DOHH2 (cell line): ENCODE measurements around the gene PTGFRN.

Experiments
- H3F3A ChIP-seq: fragments of 200-600 bp; sonication (generic), shearing (Covaris generic); 2 replicates; pipeline ENCODE4 v1.6.0; 2016; ENCODE audit warnings: antibody characterized with exemption, mild to moderate bottlenecking; ENCODE audit not compliant: control insufficient read depth, insufficient read depth
- H3K27ac ChIP-seq: fragments of 200-600 bp; sonication (generic); 2 replicates; pipeline ENCODE4 v1.5.1; 2014; ENCODE audit warnings: low read depth, mild to moderate bottlenecking, low read length, moderate library complexity
- H3K27me3 ChIP-seq: fragments of 200-600 bp; sonication (generic); 2 replicates; pipeline ENCODE4 v1.6.1; 2014; ENCODE audit warnings: mild to moderate bottlenecking, low read length, mixed read lengths; ENCODE audit not compliant: control insufficient read depth
- H3K36me3 ChIP-seq: fragments of 200-600 bp; sonication (generic); 2 replicates; pipeline ENCODE4 v1.6.1; 2014; ENCODE audit warnings: mild to moderate bottlenecking, low read length, moderate library complexity, mixed read lengths; ENCODE audit not compliant: control insufficient read depth
- H3K4me1 ChIP-seq: fragments of 200-600 bp; sonication (generic); 2 replicates; pipeline ENCODE4 v1.6.1; 2014; ENCODE audit warnings: mild to moderate bottlenecking, low read length, mixed read lengths; ENCODE audit not compliant: control insufficient read depth
- H3K4me2 ChIP-seq: fragments of 200-600 bp; sonication (generic); 2 replicates; pipeline ENCODE4 v1.6.0; 2014; ENCODE audit warnings: mild to moderate bottlenecking, low read length, moderate library complexity
- H3K4me3 ChIP-seq: fragments of 200-600 bp; sonication (generic); 2 replicates; pipeline ENCODE4 v1.5.1; 2014; ENCODE audit warnings: mild to moderate bottlenecking, low read length, mixed read lengths
- H3K79me2 ChIP-seq: fragments of 200-600 bp; sonication (generic); 2 replicates; pipeline ENCODE4 v1.6.1; 2014; ENCODE audit warnings: mild to moderate bottlenecking, low read length, mixed read lengths; ENCODE audit not compliant: control insufficient read depth
- H3K9me2 ChIP-seq: fragments of 200-600 bp; sonication (generic); replicated peaks from 2 replicates; pipeline ENCODE4 v1.6.1; 2014; ENCODE audit warnings: mild to moderate bottlenecking, low read length, mixed read lengths; ENCODE audit not compliant: control insufficient read depth
- H3K9me3 ChIP-seq: fragments of 200-600 bp; sonication (generic); 2 replicates; pipeline ENCODE4 v1.6.1; 2014; ENCODE audit warnings: antibody characterized with exemption, low read length, mixed read lengths; ENCODE audit not compliant: control insufficient read depth, insufficient read depth
- H4K20me1 ChIP-seq: fragments of 200-600 bp; sonication (generic); 2 replicates; pipeline ENCODE4 v1.6.0; 2014; ENCODE audit warnings: low read depth, mild to moderate bottlenecking, antibody characterized with exemption, low read length, moderate library complexity; ENCODE audit not compliant: control insufficient read depth, insufficient read depth
- EZH2phosphoT487 ChIP-seq: fragments of 200-600 bp; sonication (generic); IDR thresholded peaks from 2 replicates; pipeline ENCODE4 v1.6.1; 2017; ENCODE audit warnings: borderline replicate concordance, mild to moderate bottlenecking, antibody characterized with exemption, low read length, moderate library complexity, mixed read lengths
- TF ChIP-seq, protein P1 (sequence below): fragments of 200-600 bp; sonication (generic); IDR thresholded peaks from one replicate; pipeline ENCODE4 v1.5.1; 2014; ENCODE audit warnings: antibody characterized with exemption, mild to moderate bottlenecking, low read depth, low read length; ENCODE audit not compliant: poor library complexity, severe bottlenecking

PTGFRN gene

DNA sequence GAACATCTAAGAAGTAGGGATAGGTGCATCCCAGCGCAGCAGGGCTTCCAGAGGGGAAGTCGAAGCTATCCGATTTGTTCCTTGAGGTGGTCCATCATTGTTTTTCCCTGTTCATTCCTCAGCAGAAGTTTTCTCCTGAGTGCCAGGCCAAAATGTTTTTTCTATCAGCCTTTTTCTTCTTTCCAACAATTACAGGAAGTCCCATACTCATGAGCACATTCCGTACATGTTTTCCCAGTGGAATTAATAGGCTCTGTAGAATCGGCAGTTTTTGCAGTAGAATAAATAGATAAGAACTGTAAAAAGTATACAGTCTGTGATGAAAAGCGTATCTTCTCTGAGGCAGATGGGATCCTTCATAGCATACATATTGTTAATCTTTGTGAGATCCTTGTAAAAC is 116.6 kb downstream of the PTGFRN start:
- no peak overlapping the region for H3K4me2 ChIP-seq
- H4K20me1 ChIP-seq: no peaks in the 10 kb centered on the region
- H3F3A ChIP-seq: no peaks in the 10 kb centered on the region
- no peak overlapping the region for H3K4me3 ChIP-seq
- no peaks in the 10 kb centered on the region for H3K4me1 ChIP-seq
- TF ChIP-seq, protein P1, sequence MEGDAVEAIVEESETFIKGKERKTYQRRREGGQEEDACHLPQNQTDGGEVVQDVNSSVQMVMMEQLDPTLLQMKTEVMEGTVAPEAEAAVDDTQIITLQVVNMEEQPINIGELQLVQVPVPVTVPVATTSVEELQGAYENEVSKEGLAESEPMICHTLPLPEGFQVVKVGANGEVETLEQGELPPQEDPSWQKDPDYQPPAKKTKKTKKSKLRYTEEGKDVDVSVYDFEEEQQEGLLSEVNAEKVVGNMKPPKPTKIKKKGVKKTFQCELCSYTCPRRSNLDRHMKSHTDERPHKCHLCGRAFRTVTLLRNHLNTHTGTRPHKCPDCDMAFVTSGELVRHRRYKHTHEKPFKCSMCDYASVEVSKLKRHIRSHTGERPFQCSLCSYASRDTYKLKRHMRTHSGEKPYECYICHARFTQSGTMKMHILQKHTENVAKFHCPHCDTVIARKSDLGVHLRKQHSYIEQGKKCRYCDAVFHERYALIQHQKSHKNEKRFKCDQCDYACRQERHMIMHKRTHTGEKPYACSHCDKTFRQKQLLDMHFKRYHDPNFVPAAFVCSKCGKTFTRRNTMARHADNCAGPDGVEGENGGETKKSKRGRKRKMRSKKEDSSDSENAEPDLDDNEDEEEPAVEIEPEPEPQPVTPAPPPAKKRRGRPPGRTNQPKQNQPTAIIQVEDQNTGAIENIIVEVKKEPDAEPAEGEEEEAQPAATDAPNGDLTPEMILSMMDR: no peak
- TF ChIP-seq EZH2phosphoT487: no peak
- no peaks in the 10 kb centered on the region for H3K36me3 ChIP-seq
- H3K9me2 ChIP-seq: no peaks in the 10 kb centered on the region
- H3K79me2 ChIP-seq: no peaks in the 10 kb centered on the region
- H3K27ac ChIP-seq: no peak overlapping the region
- peaks cover 3% of the 10 kb centered on the region; the same call in 1 of the 2 replicates for H3K27me3 ChIP-seq
- no peaks in the 10 kb centered on the region for H3K9me3 ChIP-seq

DNA sequence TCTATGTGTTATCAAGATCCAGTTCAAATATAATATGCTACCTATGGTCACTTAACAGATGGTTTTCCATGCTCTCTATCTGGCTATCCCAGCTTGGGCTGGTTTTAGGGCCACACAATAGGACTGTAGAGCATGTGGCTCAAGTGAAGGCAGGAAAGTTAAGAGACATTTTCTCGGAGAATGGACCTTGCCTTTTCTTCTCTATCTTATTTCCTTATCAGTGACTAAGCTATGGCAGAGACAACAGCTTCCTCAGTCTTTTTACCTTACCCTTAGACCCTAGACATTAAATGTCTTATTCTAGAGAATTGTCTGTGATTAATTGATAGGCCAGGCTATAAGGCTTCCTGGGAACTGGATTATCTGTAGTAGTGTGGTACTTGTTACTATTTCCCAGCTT is 120.0 kb downstream of the PTGFRN start:
- no peaks in the 10 kb centered on the region for H3K9me2 ChIP-seq
- no peaks in the 10 kb centered on the region for H4K20me1 ChIP-seq
- no peaks in the 10 kb centered on the region for H3K79me2 ChIP-seq
- H3K4me1 ChIP-seq: no peaks in the 10 kb centered on the region
- H3K27ac ChIP-seq: no peak overlapping the region
- peaks cover 3% of the 10 kb centered on the region; the same call in 1 of the 2 replicates for H3K27me3 ChIP-seq
- H3K36me3 ChIP-seq: no peaks in the 10 kb centered on the region
- TF ChIP-seq, protein P1: no peak
- no peak for TF ChIP-seq EZH2phosphoT487
- no peaks in the 10 kb centered on the region for H3K9me3 ChIP-seq
- no peak overlapping the region for H3K4me3 ChIP-seq
- H3K4me2 ChIP-seq: no peak overlapping the region
- no peaks in the 10 kb centered on the region for H3F3A ChIP-seq

DNA sequence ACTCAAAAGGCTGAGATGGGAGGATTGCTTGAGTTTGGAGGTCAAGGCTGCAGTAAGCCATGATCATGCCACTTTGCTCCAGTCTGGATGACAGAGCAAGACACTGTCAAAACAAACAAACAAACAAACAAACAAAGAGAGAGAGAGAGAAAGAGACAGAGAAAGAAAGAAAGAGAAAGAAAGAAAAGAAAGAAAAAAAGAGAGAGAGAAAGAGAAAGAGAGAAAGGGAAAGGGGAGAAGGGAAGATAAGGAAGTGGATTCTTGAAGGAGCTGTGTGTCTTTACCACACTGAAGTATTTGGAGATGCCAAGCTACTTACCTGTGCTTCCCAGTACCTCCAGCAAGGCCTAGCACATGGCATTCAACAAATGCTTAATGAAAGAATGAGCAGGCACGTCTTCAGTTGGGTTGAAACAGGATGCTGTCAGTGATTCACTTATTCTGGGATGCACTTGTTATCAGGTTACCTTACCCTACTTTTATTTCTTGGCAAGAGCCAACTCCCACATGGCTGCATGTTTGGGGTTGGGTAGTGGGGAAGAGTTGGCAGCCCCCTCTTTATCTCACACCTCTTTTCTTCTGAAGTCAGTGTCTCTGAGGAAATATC is 120.7 kb downstream of the PTGFRN start:
- no peak overlapping the region for H3K4me2 ChIP-seq
- H3K4me1 ChIP-seq: no peaks in the 10 kb centered on the region
- no peak for TF ChIP-seq EZH2phosphoT487
- TF ChIP-seq, protein P1: no peak

More for the DNA sequence above, 120.7 kb downstream of the PTGFRN start:
- H3K36me3 ChIP-seq: no peaks in the 10 kb centered on the region
- no peaks in the 10 kb centered on the region for H3F3A ChIP-seq
- H3K4me3 ChIP-seq: no peak overlapping the region
- H4K20me1 ChIP-seq: no peaks in the 10 kb centered on the region
- H3K27me3 ChIP-seq: peaks cover 3% of the 10 kb centered on the region; the same call in 1 of the 2 replicates
- H3K9me3 ChIP-seq: no peaks in the 10 kb centered on the region
- H3K27ac ChIP-seq: no peak overlapping the region
- no peaks in the 10 kb centered on the region for H3K79me2 ChIP-seq
- H3K9me2 ChIP-seq: no peaks in the 10 kb centered on the region
